CD4-positive, alpha-beta T cell (primary cell): ENCODE measurements around the gene ARFGEF2. TPM values are rescaled to one million over a fixed set of nuclear protein-coding genes. Genes with fewer than 3 reads are reported as not detected.

Experiments
- ATAC-seq: fragments of 200-7000 bp; cut with Tn5 transposase; one replicate; pipeline ENCODE4 v1.10.0; 2022; ENCODE audit warnings: mild to moderate bottlenecking; ENCODE audit not compliant: poor library complexity
- CTCF ChIA-PET: fragments of 350-600 bp; sonication (Branson Sonifier 250); formaldehyde crosslinking; loops from one replicate; lab custom pipeline; 2021; ENCODE audit warnings: antibody characterized with exemption, inconsistent platforms; lab: Charles Lee
- POLR2A ChIA-PET: fragments of 350-600 bp; sonication (Branson Sonifier 250); formaldehyde crosslinking; loops from one replicate; lab custom pipeline; 2021; ENCODE audit warnings: antibody characterized with exemption, inconsistent platforms; lab: Charles Lee
- DNase-seq, 14 experiments: peaks; one replicate each; pipeline ENCODE4 v3.0.0-alpha.2; 2013 to 2020; ENCODE audit warnings: mixed read lengths in 2 of 14
- H3K27ac ChIP-seq, 2 donors: one replicate each; pipeline versions ENCODE4 v1.5.1 to v1.7.0; 2013; ENCODE audit warnings: low read length in 2 of 2, low read depth in 1 of 2, mild to moderate bottlenecking in 1 of 2
- H3K27me3 ChIP-seq, 2 experiments: 1 replicate in 1 of 2; 2 replicates in 1 of 2; pipeline versions ENCODE4 v1.6.1 to v1.7.0; 2013; ENCODE audit warnings: low read length in 2 of 2, control low read depth in 1 of 2, mild to moderate bottlenecking in 1 of 2, moderate library complexity in 1 of 2; ENCODE audit not compliant: insufficient read depth in 2 of 2, control insufficient read depth in 1 of 2
- H3K36me3 ChIP-seq: one replicate; pipeline ENCODE4 v1.6.1; 2013; ENCODE audit warnings: low read length, control low read depth; ENCODE audit not compliant: insufficient read depth
- H3K4me1 ChIP-seq: one replicate; pipeline ENCODE4 v1.6.1; 2013; ENCODE audit warnings: low read length, control low read depth; ENCODE audit not compliant: insufficient read depth
- H3K4me3 ChIP-seq: one replicate; pipeline ENCODE4 v1.5.1; 2013; ENCODE audit warnings: mild to moderate bottlenecking, low read length, moderate library complexity
- H3K9me3 ChIP-seq, 2 experiments: 1 replicate in 1 of 2; 2 replicates in 1 of 2; pipeline versions ENCODE4 v1.6.1 to v1.7.0; 2013; ENCODE audit warnings: low read length in 2 of 2, mild to moderate bottlenecking in 2 of 2, control low read depth in 1 of 2, moderate library complexity in 1 of 2; ENCODE audit not compliant: control insufficient read depth in 1 of 2, insufficient read depth in 1 of 2
- H3K27ac Mint-ChIP-seq: one replicate; pipeline ENCODE4 v1.8.0; 2020; ENCODE audit warnings: mixed read lengths
- H3K27me3 Mint-ChIP-seq: one replicate; pipeline ENCODE4 v1.8.0; 2021; ENCODE audit warnings: mixed read lengths
- H3K36me3 Mint-ChIP-seq: one replicate; pipeline ENCODE4 v1.8.0; 2021; ENCODE audit warnings: low read depth, mixed read lengths
- H3K4me1 Mint-ChIP-seq: one replicate; pipeline ENCODE4 v1.8.0; 2021; ENCODE audit warnings: low read depth, mixed read lengths
- H3K4me3 Mint-ChIP-seq: one replicate; pipeline ENCODE4 v1.8.0; 2020; ENCODE audit warnings: mild to moderate bottlenecking, mixed read lengths
- H3K9me3 Mint-ChIP-seq: one replicate; pipeline ENCODE4 v1.8.0; 2020; ENCODE audit warnings: mixed read lengths
- intact Hi-C, 2 experiments: fragments of 100-400 bp; cut with DNase I in 1 of 2; cut with micrococcal nuclease in 1 of 2; formaldehyde crosslinking; loops; one replicate each; pipeline versions ENCODE4 v1.15.1 to v1.9.0; 2023 to 2025; cut with DNase I, micrococcal nuclease
- total RNA-seq, 174 experiments: library from RNA in 2 of 174; stranded (reverse) in 2 of 174; gene quantifications; one replicate each; pipeline ENCODE4 v1.2.3 and lab custom pipeline; 2021 to 2026
- TF ChIP-seq, protein P1 (sequence below): fragments of 200-600 bp; IDR thresholded peaks from one replicate; pipeline ENCODE4 v1.8.0; 2022; ENCODE audit warnings: antibody characterized with exemption, mild to moderate bottlenecking

Gene ARFGEF2
- total RNA-seq, 2 experiments from 2014 or later: 23.0 to 23.4 TPM

DNA sequence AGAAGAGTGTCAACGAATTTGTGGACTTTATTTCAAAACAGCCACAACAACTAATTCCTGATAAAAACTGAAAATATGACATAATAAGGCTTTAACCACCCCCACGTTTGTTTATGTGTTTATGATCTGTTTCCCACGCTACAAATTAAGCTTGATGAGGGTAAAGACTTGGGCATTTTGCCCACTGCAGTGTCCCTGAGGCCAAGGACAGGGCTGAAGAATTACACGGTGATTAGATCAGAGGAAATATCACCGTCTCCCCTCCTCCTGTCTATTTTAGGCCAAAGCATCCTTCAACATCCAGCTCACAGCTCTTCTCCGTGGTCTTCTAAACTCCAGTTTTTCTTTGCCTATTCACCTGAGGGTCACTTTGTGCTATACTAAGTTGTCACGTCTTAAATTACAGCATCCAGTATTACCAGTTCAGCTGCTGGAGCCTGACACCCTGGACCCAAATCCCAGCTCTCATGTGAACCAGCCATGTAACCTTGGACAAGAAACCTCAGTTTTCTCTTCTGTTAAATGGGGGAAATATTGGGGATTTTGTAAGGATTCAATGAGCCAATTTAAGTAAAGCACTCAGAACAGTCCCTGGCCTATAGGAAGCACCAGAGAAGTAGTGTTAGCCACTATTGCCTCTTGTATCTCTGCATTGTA is 15.2 kb upstream of the ARFGEF2 start:
- no peaks in the 10 kb centered on the region for H3K9me3 Mint-ChIP-seq
- no peak overlapping the region for H3K27ac Mint-ChIP-seq
- no peak for DNase-seq
- POLR2A ChIA-PET: interaction anchor here (0.9 kb wide), 1 partner anchor 78 kb away, joined by 3 read pairs; the partner anchor contains the start of gene PREX1
- Histone ChIP-seq H3K27me3 (no peaks in the 10 kb centered on the region), H3K4me1 (peaks cover 17% of the 10 kb centered on the region), H3K4me3 (no peak overlapping the region), H3K27ac (no peak overlapping the region), H3K36me3 (no peaks in the 10 kb centered on the region), H3K9me3 (no peaks in the 10 kb centered on the region)
- H3K36me3 Mint-ChIP-seq: no peaks in the 10 kb centered on the region
- H3K4me1 Mint-ChIP-seq: peaks cover 8% of the 10 kb centered on the region
- ATAC-seq: no peak
- intact Hi-C loops: loop anchor here in 1 of 2 experiments (10.0 kb wide), 1 partner anchor 82 kb away; the partner anchor contains the start of gene PREX1
- no peak overlapping the region for H3K4me3 Mint-ChIP-seq
- no peaks in the 10 kb centered on the region for H3K27me3 Mint-ChIP-seq
- CTCF ChIA-PET: interaction anchor here (0.7 to 3.0 kb wide), 2 partner anchors 210 to 249 kb away, joined by 3 to 31 read pairs; no protein-coding TSS in a partner anchor
- TF ChIP-seq, protein P1, sequence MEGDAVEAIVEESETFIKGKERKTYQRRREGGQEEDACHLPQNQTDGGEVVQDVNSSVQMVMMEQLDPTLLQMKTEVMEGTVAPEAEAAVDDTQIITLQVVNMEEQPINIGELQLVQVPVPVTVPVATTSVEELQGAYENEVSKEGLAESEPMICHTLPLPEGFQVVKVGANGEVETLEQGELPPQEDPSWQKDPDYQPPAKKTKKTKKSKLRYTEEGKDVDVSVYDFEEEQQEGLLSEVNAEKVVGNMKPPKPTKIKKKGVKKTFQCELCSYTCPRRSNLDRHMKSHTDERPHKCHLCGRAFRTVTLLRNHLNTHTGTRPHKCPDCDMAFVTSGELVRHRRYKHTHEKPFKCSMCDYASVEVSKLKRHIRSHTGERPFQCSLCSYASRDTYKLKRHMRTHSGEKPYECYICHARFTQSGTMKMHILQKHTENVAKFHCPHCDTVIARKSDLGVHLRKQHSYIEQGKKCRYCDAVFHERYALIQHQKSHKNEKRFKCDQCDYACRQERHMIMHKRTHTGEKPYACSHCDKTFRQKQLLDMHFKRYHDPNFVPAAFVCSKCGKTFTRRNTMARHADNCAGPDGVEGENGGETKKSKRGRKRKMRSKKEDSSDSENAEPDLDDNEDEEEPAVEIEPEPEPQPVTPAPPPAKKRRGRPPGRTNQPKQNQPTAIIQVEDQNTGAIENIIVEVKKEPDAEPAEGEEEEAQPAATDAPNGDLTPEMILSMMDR: no peak

DNA sequence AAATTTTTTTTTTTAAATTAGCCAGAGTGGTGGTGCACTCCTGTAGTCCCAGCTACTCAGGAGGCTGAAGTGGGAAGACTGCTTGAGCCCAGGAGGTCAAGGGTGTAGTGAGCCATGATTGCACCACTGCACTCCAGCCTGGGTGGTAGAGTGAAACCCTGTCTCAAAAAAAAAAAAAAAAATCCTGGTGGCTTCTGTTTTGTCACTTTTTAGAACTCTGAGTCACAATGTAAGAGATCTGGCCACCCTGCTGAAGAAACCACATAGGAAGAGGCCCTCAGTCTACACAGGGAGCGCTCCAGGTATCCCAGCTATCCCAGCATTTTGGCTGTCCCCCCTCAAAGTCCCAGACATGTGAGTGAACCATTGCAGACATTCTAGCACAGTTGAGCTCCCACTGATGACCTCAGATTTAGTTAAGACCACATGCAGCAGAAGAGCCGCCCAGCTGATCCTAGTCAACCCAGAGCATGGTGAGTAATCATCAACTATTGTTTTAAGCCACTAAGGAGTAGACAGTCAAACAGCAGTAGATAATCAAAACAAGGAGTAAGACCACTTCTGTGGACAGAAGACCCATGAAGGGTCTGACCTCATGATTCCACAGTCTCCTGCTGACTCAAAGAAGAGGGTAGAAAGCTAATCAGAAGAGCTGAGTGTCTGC is 12.7 kb upstream of the ARFGEF2 start:
- H3K4me1 Mint-ChIP-seq: peaks cover 8% of the 10 kb centered on the region
- ATAC-seq (no peak), DNase-seq (no peak)
- no peaks in the 10 kb centered on the region for H3K27me3 ChIP-seq
- POLR2A ChIA-PET: no interaction called here
- no peak overlapping the region for H3K4me3 Mint-ChIP-seq
- H3K27ac Mint-ChIP-seq: no peak overlapping the region
- CTCF ChIA-PET: interaction anchor here (2.2 kb wide), 1 partner anchor 251 kb away, joined by 9 read pairs; no protein-coding TSS in a partner anchor
- H3K9me3 ChIP-seq: no peaks in the 10 kb centered on the region
- H3K4me3 ChIP-seq: no peak overlapping the region
- peaks cover 19% of the 10 kb centered on the region for H3K4me1 ChIP-seq
- no peaks in the 10 kb centered on the region for H3K36me3 ChIP-seq
- intact Hi-C loops: loop anchor here in 1 of 2 experiments (10.0 kb wide), 1 partner anchor 84 kb away; the partner anchor contains the start of gene PREX1
- H3K9me3 Mint-ChIP-seq: no peaks in the 10 kb centered on the region
- no peak overlapping the region for H3K27ac ChIP-seq
- H3K36me3 Mint-ChIP-seq: no peaks in the 10 kb centered on the region
- no peaks in the 10 kb centered on the region for H3K27me3 Mint-ChIP-seq
- TF ChIP-seq, protein P1: no peak

DNA sequence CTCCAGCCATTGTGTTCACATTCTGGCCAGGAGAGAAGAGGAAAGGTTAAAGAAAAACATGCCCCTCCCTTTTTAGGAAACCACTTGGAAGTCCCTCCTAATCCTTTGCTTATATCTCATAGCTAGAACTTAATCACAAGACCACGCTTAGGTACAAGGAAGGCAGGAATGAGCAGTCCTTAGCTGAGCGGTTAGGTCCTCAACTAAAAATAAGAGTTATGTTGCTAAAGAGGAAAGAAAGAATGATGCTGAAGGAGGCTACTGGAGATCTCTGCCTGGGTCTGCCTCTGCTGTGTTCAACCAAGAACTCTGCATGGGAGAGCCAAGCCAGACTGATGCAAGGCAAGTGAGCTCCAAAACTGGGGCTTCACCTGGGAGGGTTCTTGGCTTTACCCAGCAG is 11.6 kb upstream of the ARFGEF2 start:
- Mint-ChIP-seq H3K4me1 (peaks cover 4% of the 10 kb centered on the region), H3K9me3 (no peaks in the 10 kb centered on the region), H3K4me3 (no peak overlapping the region), H3K36me3 (no peaks in the 10 kb centered on the region), H3K27ac (no peak overlapping the region), H3K27me3 (no peaks in the 10 kb centered on the region)
- TF ChIP-seq, protein P1: no peak
- CTCF ChIA-PET: interaction anchor here (2.2 kb wide), 1 partner anchor 252 kb away, joined by 9 read pairs; no protein-coding TSS in a partner anchor
- no peaks in the 10 kb centered on the region for H3K36me3 ChIP-seq
- H3K4me3 ChIP-seq: no peak overlapping the region
- H3K9me3 ChIP-seq: no peaks in the 10 kb centered on the region
- ATAC-seq (no peak), DNase-seq (no peak)
- no peaks in the 10 kb centered on the region for H3K27me3 ChIP-seq
- POLR2A ChIA-PET: no interaction called here
- peak overlapping the region in 1 of 2 donors; percentile 1 for H3K27ac ChIP-seq
- intact Hi-C loops: loop anchor here in 1 of 2 experiments (10.0 kb wide), 1 partner anchor 85 kb away; the partner anchor contains the start of gene PREX1
- H3K4me1 ChIP-seq: peaks cover 14% of the 10 kb centered on the region
